ENCODE measurements around the gene CHST4. TPM values are rescaled to one million over a fixed set of nuclear protein-coding genes. Genes with fewer than 3 reads are reported as not detected.

Gene CHST4
- total RNA-seq, 1 experiment from 2014 or later: 5.9 TPM

GRCh38 chr16:71585318-71585703, 59.1 kb downstream of the CHST4 start:
- Histone ChIP-seq H2BK120ac (ENCODE audit: low read depth, low read length, poor library complexity, severe bottlenecking) (no peak overlapping the region), H2BK12ac (ENCODE audit: insufficient read length, low read depth, low read length) (no peak overlapping the region), H3K23me2 (ENCODE audit: insufficient read length, low read depth, low read length, poor library complexity, severe bottlenecking) (no peaks in the 10 kb centered on the region), H3K9ac (ENCODE audit: extremely low read depth, insufficient read length, low read length) (no peak overlapping the region), H3K18ac (ENCODE audit: insufficient read length, low read depth, low read length) (no peak overlapping the region), H3K23ac (ENCODE audit: insufficient read length, low read depth, low read length) (no peak overlapping the region), H3K27me3 (ENCODE audit: insufficient read depth, low read length) (no peaks in the 10 kb centered on the region), H3K27ac (ENCODE audit: insufficient read length, low read depth, low read length) (no peak overlapping the region), H2BK20ac (ENCODE audit: low read depth, low read length, poor library complexity, severe bottlenecking) (no peak overlapping the region), H3K79me2 (ENCODE audit: insufficient read depth, low read length) (no peaks in the 10 kb centered on the region), H2AFZ (ENCODE audit: low read length) (no peak overlapping the region), H3K4me2 (ENCODE audit: insufficient read depth, insufficient read length, low read length) (no peak overlapping the region), H4K5ac (ENCODE audit: insufficient read length, low read depth, low read length) (no peak overlapping the region), H2BK15ac (ENCODE audit: low read depth, low read length) (no peak overlapping the region), H3K14ac (ENCODE audit: insufficient read depth, low read length) (no peak overlapping the region), H2BK5ac (ENCODE audit: insufficient read length, low read length) (no peak overlapping the region), H3K4ac (ENCODE audit: low read depth, low read length) (no peak overlapping the region), H4K8ac (replicated peaks; ENCODE audit: insufficient read length, low read depth, low read length) (no peak overlapping the region), H3K4me1 (ENCODE audit: insufficient read depth, low read length) (no peaks in the 10 kb centered on the region), H2AK5ac (ENCODE audit: insufficient read length, low read length) (no peak overlapping the region), H3K9me3 (ENCODE audit: control insufficient read depth, low read depth, low read length) (no peaks in the 10 kb centered on the region), H3K56ac (ENCODE audit: insufficient read length, low read depth, low read length) (no peak overlapping the region), H4K91ac (ENCODE audit: insufficient read length, low read depth, low read length) (no peak overlapping the region), H3K79me1 (ENCODE audit: insufficient read depth, low read depth, low read length, poor library complexity, severe bottlenecking) (no peaks in the 10 kb centered on the region), H4K20me1 (ENCODE audit: control insufficient read depth, insufficient read depth, insufficient read length) (no peaks in the 10 kb centered on the region), H3T11ph (ENCODE audit: low read length) (no peak overlapping the region)
- Mint-ChIP-seq H3K27ac (no peak overlapping the region), H3K4me3 (no peak overlapping the region), H3K4me1 (no peaks in the 10 kb centered on the region), H3K27me3 (ENCODE audit: low read depth) (peaks cover 19% of the 10 kb centered on the region), H3K36me3 (ENCODE audit: insufficient read depth in 1 of 3, low read depth in 3 of 3) (0 out of 7 replicates have a peak, but pooled peaks cover 0 to 2% (median 0%) of the 10 kb centered on the region in 3 experiments), H3K9me3 (peaks cover 9 to 13% of the 10 kb centered on the region in 2 experiments)
- no peak for DNase-seq
- no peak for TF ChIP-seq CTCF (conservative IDR thresholded peaks at IDR 0.05)
- WGBS (ENCODE audit: extremely low coverage, insufficient read length, low lambda C conversion rate): no CpG with 5 or more reads among the region's 4 CpGs

Other genes with a start within 250 kb of the CHST4 start
- gene CMTR2, start 237.0 kb upstream of the CHST4 start, total RNA-seq (2021): 13.6 and 15.5 TPM in 2 replicates
- 0.85 and 0.97 TPM in 2 replicates for gene CALB2, start 167.7 kb upstream of the CHST4 start, total RNA-seq (2021)
- not detected in 2 replicates for gene TLE7, start 84.4 kb upstream of the CHST4 start, total RNA-seq (2021)
- gene ZNF23, start 64.2 kb upstream of the CHST4 start, total RNA-seq (2021): 9.6 and 10.1 TPM in 2 replicates
- 4.2 and 4.7 TPM in 2 replicates for gene ZNF19, start 37.1 kb upstream of the CHST4 start, total RNA-seq (2021)
- gene TAT, start 50.7 kb downstream of the CHST4 start, total RNA-seq (2021): 0.09 TPM in 1 of 2 replicates, not detected in the other
- gene MARVELD3, start 99.8 kb downstream of the CHST4 start, total RNA-seq (2021): 25.2 and 27.0 TPM in 2 replicates
- gene PHLPP2, start 198.3 kb downstream of the CHST4 start, total RNA-seq (2021): 19.3 and 23.2 TPM in 2 replicates